Tibial artery (tissue), 4 donors: Measurements from ENCODE around the gene TBC1D25.

ENCODE experiments used
- DNase-seq, 2 donors: peaks; one replicate each; pipeline ENCODE4 v3.0.0-alpha.2; 2019
- H3K27ac ChIP-seq, 2 donors: fragments of 200-600 bp; sonication (generic) in 1 of 2; 1 replicate in 1 of 2; 2 replicates in 1 of 2; pipeline ENCODE4 v1.5.1; 2018 to 2019; ENCODE audit warnings: mild to moderate bottlenecking in 1 of 2
- H3K27me3 ChIP-seq, 2 donors: fragments of 200-600 bp; sonication (generic) in 1 of 2; one replicate each; pipeline versions ENCODE4 v1.5.1 to v1.6.0; 2016 to 2019
- H3K36me3 ChIP-seq, 3 donors: fragments of 200-600 bp; sonication (generic) in 2 of 3; one replicate each; pipeline ENCODE4 v1.5.1; 2016 to 2019; ENCODE audit warnings: mild to moderate bottlenecking in 2 of 3
- H3K4me1 ChIP-seq, 4 donors: fragments of 200-600 bp; sonication (generic) in 2 of 4; 1 replicate in 3 of 4; 2 replicates in 1 of 4; pipeline ENCODE4 v1.5.1; 2016 to 2019
- H3K4me3 ChIP-seq, 2 donors: fragments of 200-600 bp; sonication (generic) in 1 of 2; 1 replicate in 1 of 2; 2 replicates in 1 of 2; pipeline ENCODE4 v1.5.1; 2018 to 2019; ENCODE audit warnings: mild to moderate bottlenecking in 2 of 2
- H3K9me3 ChIP-seq, 3 donors: fragments of 200-600 bp; sonication (generic) in 1 of 3; one replicate each; pipeline ENCODE4 v1.5.1; 2016 to 2019
- intact Hi-C: fragments of 100-400 bp; cut with DNase I; formaldehyde crosslinking; loops from one replicate; pipeline ENCODE4 v1.15.0; 2023; ENCODE audit warnings: low total_unique reads
- TF ChIP-seq, protein P1 (sequence below), 2 experiments: fragments of 200-600 bp in 1 of 2; fragments of 450-650 bp in 1 of 2; IDR thresholded peaks; one replicate each; pipeline ENCODE4 v1.5.1; 2017 to 2019; ENCODE audit warnings: antibody characterized with exemption in 2 of 2, mild to moderate bottlenecking in 1 of 2, moderate library complexity in 1 of 2

The TBC1D25 gene

DNA sequence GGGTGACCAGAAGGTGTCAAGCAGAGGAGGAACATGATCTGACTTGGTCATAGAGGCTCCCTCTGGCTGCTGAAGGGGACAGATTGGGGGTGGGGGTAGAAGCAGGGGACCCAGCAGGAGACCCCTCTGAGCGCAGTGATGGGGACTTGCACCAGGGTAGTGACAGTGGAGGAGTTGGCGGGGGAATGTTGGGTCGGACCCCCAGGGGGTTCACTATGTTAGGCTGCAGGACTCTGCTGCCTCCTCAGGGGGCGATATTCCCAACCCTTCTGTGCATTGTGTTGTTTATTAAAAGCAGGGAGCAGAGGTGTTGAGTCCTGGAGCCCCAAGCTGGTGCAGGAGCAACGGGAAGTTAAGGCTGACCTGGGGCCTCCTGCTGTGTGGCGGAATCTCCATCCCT is 66.6 kb downstream of the TBC1D25 start:
- DNase-seq: no peak
- Histone ChIP-seq H3K4me3 (no peak overlapping the region), H3K27ac (no peak overlapping the region), H3K36me3 (peaks cover 4 to 42% (median 28%) of the 10 kb centered on the region in 3 donors), H3K27me3 (no peaks in the 10 kb centered on the region), H3K4me1 (no peaks in the 10 kb centered on the region), H3K9me3 (no peaks in the 10 kb centered on the region)
- intact Hi-C loops: no loop called here
- TF ChIP-seq, protein P1, sequence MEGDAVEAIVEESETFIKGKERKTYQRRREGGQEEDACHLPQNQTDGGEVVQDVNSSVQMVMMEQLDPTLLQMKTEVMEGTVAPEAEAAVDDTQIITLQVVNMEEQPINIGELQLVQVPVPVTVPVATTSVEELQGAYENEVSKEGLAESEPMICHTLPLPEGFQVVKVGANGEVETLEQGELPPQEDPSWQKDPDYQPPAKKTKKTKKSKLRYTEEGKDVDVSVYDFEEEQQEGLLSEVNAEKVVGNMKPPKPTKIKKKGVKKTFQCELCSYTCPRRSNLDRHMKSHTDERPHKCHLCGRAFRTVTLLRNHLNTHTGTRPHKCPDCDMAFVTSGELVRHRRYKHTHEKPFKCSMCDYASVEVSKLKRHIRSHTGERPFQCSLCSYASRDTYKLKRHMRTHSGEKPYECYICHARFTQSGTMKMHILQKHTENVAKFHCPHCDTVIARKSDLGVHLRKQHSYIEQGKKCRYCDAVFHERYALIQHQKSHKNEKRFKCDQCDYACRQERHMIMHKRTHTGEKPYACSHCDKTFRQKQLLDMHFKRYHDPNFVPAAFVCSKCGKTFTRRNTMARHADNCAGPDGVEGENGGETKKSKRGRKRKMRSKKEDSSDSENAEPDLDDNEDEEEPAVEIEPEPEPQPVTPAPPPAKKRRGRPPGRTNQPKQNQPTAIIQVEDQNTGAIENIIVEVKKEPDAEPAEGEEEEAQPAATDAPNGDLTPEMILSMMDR (IDR thresholded peaks at IDR 0.05): no peak

DNA sequence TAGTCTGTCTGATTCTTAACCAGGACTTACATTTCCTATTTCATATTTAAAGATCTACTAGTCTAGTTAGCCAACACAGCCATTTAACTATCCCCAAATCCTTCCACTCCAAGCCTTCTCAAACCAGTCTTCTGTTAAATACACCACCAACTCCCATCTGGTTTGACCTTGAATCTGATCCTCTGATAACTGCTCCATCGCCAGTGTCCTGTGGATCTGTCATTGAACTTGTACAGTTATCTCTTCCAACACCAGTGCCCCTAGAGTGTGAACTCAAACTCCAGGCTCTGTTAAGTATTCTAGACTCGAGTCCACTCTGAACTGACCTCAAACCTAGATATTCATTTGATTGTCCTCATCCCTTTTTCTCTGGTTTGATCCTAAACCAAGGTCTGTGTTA is 72.2 kb downstream of the TBC1D25 start:
- TF ChIP-seq, protein P1 (IDR thresholded peaks at IDR 0.05): no peak
- H3K4me1 ChIP-seq: no peaks in the 10 kb centered on the region
- H3K4me3 ChIP-seq: no peak overlapping the region
- no peaks in the 10 kb centered on the region for H3K9me3 ChIP-seq
- no peaks in the 10 kb centered on the region for H3K36me3 ChIP-seq
- intact Hi-C loops: no loop called here
- no peak overlapping the region for H3K27ac ChIP-seq
- DNase-seq: no peak
- H3K27me3 ChIP-seq: no peaks in the 10 kb centered on the region
